ENCODE measurements around the gene KDM4B. TPM values are rescaled to one million over a fixed set of nuclear protein-coding genes. Genes with fewer than 3 reads are reported as not detected.

KDM4B gene
- total and polyA plus RNA-seq, 10 of the 15 experiments (the other 5 are each of a cell fraction or from before 2014, with no cell fraction given), result 0.47 to 49.6 (median 16.2) TPM

DNA sequence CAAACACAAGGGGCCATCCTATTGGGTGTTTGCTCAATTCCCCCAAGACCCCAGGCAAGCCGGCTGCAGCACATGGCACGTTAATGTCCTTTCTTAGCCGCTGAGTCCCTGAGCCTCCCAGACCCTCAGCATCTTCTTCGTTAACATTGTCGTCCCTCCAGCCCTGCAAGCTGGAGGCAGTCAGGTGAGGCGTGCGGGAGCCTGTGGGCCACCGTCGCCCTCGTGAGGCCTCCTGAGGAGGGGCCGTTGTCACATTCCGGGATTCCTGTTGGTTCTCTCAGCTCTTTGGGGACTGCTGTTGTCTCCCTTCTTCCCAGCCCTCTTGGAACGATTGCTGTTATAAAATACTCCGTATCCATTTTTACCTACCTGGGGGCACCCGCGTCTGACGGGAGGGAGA, 140.6 kb downstream of the KDM4B start:
- ATAC-seq (no peak), DNase-seq (ENCODE audit: low read depth, low spot score) (no peak)
- peaks cover 1 to 7% of the 10 kb centered on the region in 2 experiments; a peak in 3 of 4 replicates for H3K36me3 ChIP-seq (ENCODE audit: control insufficient read depth in 2 of 2, insufficient read depth in 2 of 2, low read length in 1 of 2)

More for the DNA sequence above, 140.6 kb downstream of the KDM4B start:
- Histone ChIP-seq H3K4me2 (ENCODE audit: control insufficient read depth, insufficient read depth) (no peak overlapping the region), H3K4me1 (ENCODE audit: control insufficient read depth, insufficient read depth, low read length) (no peaks in the 10 kb centered on the region), H3K9me3 (replicated peaks; ENCODE audit: control insufficient read depth, insufficient read depth, low read length) (no peaks in the 10 kb centered on the region; the same call in 2 of the 3 replicates), H3K9ac (ENCODE audit: control insufficient read depth, insufficient read depth, low read length) (no peak overlapping the region), H3K79me2 (ENCODE audit: control insufficient read depth, insufficient read depth, low read length) (no peaks in the 10 kb centered on the region), H3K27ac (ENCODE audit: control insufficient read depth, insufficient read depth) (no peak overlapping the region), H3K27me3 (replicated peaks in 1 of 2; ENCODE audit: control insufficient read depth in 2 of 2, insufficient read depth in 2 of 2, low read length in 1 of 2) (no peaks in the 10 kb centered on the region), H4K20me1 (ENCODE audit: control insufficient read depth, insufficient read depth) (no peaks in the 10 kb centered on the region), H2AFZ (ENCODE audit: control insufficient read depth, low read depth, low read length) (no peak overlapping the region), H3K4me3 (no peak overlapping the region)
- intact Hi-C loops (cut with micrococcal nuclease; ENCODE audit: unreplicated experiment) (no loop called here), in situ Hi-C loops (cut with MboI) (no loop called here)
- SMC1A ChIA-PET (ENCODE audit: uncharacterized antibody, unreplicated experiment), result no interaction called here
- POLR2A ChIA-PET, result no interaction called here
- no peak for FAIRE-seq
- TF ChIP-seq KAT2A (conservative IDR thresholded peaks at IDR 0.05; ENCODE audit: control insufficient read depth, low read depth, low read length), result no peak
- TF ChIP-seq TCF12 (IDR thresholded peaks at IDR 0.05; ENCODE audit: low read depth, low read length), result no peak
- TF ChIP-seq ZZZ3 (IDR thresholded peaks at IDR 0.05; ENCODE audit: control insufficient read depth, insufficient read length, low read depth), result no peak
- TF ChIP-seq IRF4 (IDR thresholded peaks at IDR 0.05; ENCODE audit: low read depth, low read length), result no peak
- TF ChIP-seq PAX8 (IDR thresholded peaks at IDR 0.05), result no peak
- TF ChIP-seq ZNF384 (IDR thresholded peaks at IDR 0.05; ENCODE audit: borderline replicate concordance, low read depth, low read length), result no peak
- TF ChIP-seq RUNX3 (IDR thresholded peaks at IDR 0.05; ENCODE audit: low read length), result no peak
- TF ChIP-seq RBBP5 (conservative IDR thresholded peaks at IDR 0.05), result no peak
- TF ChIP-seq, protein P1, sequence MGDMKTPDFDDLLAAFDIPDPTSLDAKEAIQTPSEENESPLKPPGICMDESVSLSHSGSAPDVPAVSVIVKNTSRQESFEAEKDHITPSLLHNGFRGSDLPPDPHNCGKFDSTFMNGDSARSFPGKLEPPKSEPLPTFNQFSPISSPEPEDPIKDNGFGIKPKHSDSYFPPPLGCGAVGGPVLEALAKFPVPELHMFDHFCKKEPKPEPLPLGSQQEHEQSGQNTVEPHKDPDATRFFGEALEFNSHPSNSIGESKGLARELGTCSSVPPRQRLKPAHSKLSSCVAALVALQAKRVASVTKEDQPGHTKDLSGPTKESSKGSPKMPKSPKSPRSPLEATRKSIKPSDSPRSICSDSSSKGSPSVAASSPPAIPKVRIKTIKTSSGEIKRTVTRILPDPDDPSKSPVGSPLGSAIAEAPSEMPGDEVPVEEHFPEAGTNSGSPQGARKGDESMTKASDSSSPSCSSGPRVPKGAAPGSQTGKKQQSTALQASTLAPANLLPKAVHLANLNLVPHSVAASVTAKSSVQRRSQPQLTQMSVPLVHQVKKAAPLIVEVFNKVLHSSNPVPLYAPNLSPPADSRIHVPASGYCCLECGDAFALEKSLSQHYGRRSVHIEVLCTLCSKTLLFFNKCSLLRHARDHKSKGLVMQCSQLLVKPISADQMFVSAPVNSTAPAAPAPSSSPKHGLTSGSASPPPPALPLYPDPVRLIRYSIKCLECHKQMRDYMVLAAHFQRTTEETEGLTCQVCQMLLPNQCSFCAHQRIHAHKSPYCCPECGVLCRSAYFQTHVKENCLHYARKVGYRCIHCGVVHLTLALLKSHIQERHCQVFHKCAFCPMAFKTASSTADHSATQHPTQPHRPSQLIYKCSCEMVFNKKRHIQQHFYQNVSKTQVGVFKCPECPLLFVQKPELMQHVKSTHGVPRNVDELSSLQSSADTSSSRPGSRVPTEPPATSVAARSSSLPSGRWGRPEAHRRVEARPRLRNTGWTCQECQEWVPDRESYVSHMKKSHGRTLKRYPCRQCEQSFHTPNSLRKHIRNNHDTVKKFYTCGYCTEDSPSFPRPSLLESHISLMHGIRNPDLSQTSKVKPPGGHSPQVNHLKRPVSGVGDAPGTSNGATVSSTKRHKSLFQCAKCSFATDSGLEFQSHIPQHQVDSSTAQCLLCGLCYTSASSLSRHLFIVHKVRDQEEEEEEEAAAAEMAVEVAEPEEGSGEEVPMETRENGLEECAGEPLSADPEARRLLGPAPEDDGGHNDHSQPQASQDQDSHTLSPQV (IDR thresholded peaks at IDR 0.05), result no peak
- TF ChIP-seq GATAD2B (conservative IDR thresholded peaks at IDR 0.05; ENCODE audit: low read depth), result no peak
- TF ChIP-seq JUND (IDR thresholded peaks at IDR 0.05; ENCODE audit: low read depth, low read length), result no peak
- TF ChIP-seq, protein P2, sequence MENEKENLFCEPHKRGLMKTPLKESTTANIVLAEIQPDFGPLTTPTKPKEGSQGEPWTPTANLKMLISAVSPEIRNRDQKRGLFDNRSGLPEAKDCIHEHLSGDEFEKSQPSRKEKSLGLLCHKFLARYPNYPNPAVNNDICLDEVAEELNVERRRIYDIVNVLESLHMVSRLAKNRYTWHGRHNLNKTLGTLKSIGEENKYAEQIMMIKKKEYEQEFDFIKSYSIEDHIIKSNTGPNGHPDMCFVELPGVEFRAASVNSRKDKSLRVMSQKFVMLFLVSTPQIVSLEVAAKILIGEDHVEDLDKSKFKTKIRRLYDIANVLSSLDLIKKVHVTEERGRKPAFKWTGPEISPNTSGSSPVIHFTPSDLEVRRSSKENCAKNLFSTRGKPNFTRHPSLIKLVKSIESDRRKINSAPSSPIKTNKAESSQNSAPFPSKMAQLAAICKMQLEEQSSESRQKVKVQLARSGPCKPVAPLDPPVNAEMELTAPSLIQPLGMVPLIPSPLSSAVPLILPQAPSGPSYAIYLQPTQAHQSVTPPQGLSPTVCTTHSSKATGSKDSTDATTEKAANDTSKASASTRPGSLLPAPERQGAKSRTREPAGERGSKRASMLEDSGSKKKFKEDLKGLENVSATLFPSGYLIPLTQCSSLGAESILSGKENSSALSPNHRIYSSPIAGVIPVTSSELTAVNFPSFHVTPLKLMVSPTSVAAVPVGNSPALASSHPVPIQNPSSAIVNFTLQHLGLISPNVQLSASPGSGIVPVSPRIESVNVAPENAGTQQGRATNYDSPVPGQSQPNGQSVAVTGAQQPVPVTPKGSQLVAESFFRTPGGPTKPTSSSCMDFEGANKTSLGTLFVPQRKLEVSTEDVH (IDR thresholded peaks at IDR 0.05; ENCODE audit: low read depth, partially characterized antibody), result no peak
- no peak for TF ChIP-seq RB1 (IDR thresholded peaks at IDR 0.05; ENCODE audit: borderline replicate concordance)
- no peak for TF ChIP-seq ZNF217 (IDR thresholded peaks at IDR 0.05)
- no TSS peak for BruUV-seq (replicated peaks)
- WGBS (ENCODE audit: insufficient coverage, insufficient replicate concordance, low lambda C conversion rate, missing lambda C conversion rate), result 90% methylated on average over 17 of the region's 17 CpGs
- RAD21 ChIA-PET (ENCODE audit: unreplicated experiment), result no interaction called here
- CTCF ChIA-PET, result no interaction called here

All from GM12878 (cell line).